ENCODE data around the gene CNTRL. TPM values are rescaled to one million over a fixed set of nuclear protein-coding genes. Genes with fewer than 3 reads are reported as not detected.

CNTRL gene
- total and polyA plus RNA-seq, 12 donors = 7.4 to 19.1 (median 9.7) TPM

DNA sequence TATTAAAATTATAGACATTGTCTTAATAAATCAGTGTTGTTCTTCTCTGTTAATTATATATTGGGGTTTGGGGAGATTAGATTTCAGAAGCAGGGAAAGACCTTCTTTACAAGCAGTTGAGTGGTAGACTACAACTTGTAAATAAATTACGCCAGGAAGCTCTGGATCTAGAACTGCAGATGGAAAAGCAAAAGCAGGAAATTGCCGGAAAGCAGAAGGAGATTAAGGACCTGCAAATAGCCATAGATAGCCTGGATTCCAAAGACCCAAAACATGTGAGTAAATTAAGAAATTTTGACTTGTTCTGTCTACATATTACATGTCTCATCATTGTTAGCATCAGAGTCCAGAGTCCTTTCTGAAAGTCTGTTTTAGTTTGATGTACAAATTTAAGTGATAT lies 43.5 kb downstream of the CNTRL start:
- no peak for DNase-seq
- Histone ChIP-seq H3K27ac (no peak overlapping the region), H3K4me3 (no peak overlapping the region), H3K27me3 (no peaks in the 10 kb centered on the region), H3K36me3 (replicated peaks in 1 of 2) (no peaks in the 10 kb centered on the region), H3K9me3 (replicated peaks in 1 of 3) (no peaks in the 10 kb centered on the region), H3K4me1 (replicated peaks in 1 of 2) (peaks cover 8 to 18% of the 10 kb centered on the region in 2 donors)
- TF ChIP-seq POLR2A (IDR thresholded peaks at IDR 0.05) = no peak
- TF ChIP-seq, protein P1, sequence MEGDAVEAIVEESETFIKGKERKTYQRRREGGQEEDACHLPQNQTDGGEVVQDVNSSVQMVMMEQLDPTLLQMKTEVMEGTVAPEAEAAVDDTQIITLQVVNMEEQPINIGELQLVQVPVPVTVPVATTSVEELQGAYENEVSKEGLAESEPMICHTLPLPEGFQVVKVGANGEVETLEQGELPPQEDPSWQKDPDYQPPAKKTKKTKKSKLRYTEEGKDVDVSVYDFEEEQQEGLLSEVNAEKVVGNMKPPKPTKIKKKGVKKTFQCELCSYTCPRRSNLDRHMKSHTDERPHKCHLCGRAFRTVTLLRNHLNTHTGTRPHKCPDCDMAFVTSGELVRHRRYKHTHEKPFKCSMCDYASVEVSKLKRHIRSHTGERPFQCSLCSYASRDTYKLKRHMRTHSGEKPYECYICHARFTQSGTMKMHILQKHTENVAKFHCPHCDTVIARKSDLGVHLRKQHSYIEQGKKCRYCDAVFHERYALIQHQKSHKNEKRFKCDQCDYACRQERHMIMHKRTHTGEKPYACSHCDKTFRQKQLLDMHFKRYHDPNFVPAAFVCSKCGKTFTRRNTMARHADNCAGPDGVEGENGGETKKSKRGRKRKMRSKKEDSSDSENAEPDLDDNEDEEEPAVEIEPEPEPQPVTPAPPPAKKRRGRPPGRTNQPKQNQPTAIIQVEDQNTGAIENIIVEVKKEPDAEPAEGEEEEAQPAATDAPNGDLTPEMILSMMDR (IDR thresholded peaks at IDR 0.05) = no peak
- WGBS, 4 donors = 88 to 92% (median 90%) methylated on average over 2 of the region's 2 CpGs
- intact Hi-C loops (cut with DNase I) = no loop called here

GRCh38 chr9:121120386-121120785 lies 45.6 kb downstream of the CNTRL start:
- Histone ChIP-seq H3K36me3 (replicated peaks in 1 of 2) (no peaks in the 10 kb centered on the region), H3K4me1 (replicated peaks in 1 of 2) (peaks cover 8 to 18% of the 10 kb centered on the region in 2 donors), H3K27ac (no peak overlapping the region), H3K4me3 (no peak overlapping the region), H3K9me3 (replicated peaks in 1 of 3) (no peaks in the 10 kb centered on the region), H3K27me3 (no peaks in the 10 kb centered on the region)
- TF ChIP-seq, protein P1 (IDR thresholded peaks at IDR 0.05) = no peak
- TF ChIP-seq POLR2A (IDR thresholded peaks at IDR 0.05) = no peak
- intact Hi-C loops (cut with DNase I) = no loop called here
- no peak for DNase-seq
- 85 to 93% (median 88%) methylated on average over 2 of the region's 2 CpGs for WGBS, 4 donors

- peaks cover 8 to 18% of the 10 kb centered on the region in 2 donors for H3K4me1 ChIP-seq (replicated peaks in 1 of 2)
- peak in 1 of 2 donors; percentile 83 for TF ChIP-seq POLR2A (IDR thresholded peaks at IDR 0.05)
- TF ChIP-seq, protein P1 (IDR thresholded peaks at IDR 0.05) = peak; percentile 23 to 64 (median 50)
- no peaks in the 10 kb centered on the region for H3K36me3 ChIP-seq (replicated peaks in 1 of 2)
- intact Hi-C loops (cut with DNase I) = no loop called here
- H3K4me3 ChIP-seq = peak overlapping the region in 3 of 4 donors; percentile 8 to 67 (median 49)
- peak; percentile 95 to 99 (median 99) for DNase-seq
- WGBS, 4 donors = 0 to 1% (median 0%) methylated on average over 13 to 17 of the region's 17 CpGs
- H3K9me3 ChIP-seq (replicated peaks in 1 of 3) = no peaks in the 10 kb centered on the region
- peak overlapping the region in 4 of 5 donors; percentile 23 to 67 (median 52) for H3K27ac ChIP-seq
- H3K27me3 ChIP-seq = no peaks in the 10 kb centered on the region
Observed at GRCh38 chr9:121121582-121122087, 46.9 kb downstream of the CNTRL start.

- Histone ChIP-seq H3K36me3 (replicated peaks in 1 of 2) (no peaks in the 10 kb centered on the region), H3K27ac (peak overlapping the region in 2 of 5 donors; percentile 23 to 65), H3K9me3 (replicated peaks in 1 of 3) (no peaks in the 10 kb centered on the region), H3K4me3 (peak overlapping the region in 3 of 4 donors; percentile 8 to 67 (median 49)), H3K27me3 (no peaks in the 10 kb centered on the region), H3K4me1 (replicated peaks in 1 of 2) (peaks cover 8 to 18% of the 10 kb centered on the region in 2 donors)
- WGBS, 4 donors = 51 to 62% (median 55%) methylated on average over 5 of the region's 5 CpGs
- intact Hi-C loops (cut with DNase I) = no loop called here
- no peak for TF ChIP-seq POLR2A (IDR thresholded peaks at IDR 0.05)
- TF ChIP-seq, protein P1 (IDR thresholded peaks at IDR 0.05) = no peak
- no peak for DNase-seq
Observed at GRCh38 chr9:121122246-121123032, 47.7 kb downstream of the CNTRL start.
